Measurements from ENCODE around the gene NR6A1.

GRCh38 chr9:124813501-124814163, 42.5 kb upstream of the NR6A1 start:
- TF ChIP-seq CTCF (IDR thresholded peaks at IDR 0.05; ENCODE audit: insufficient read depth, low read length, poor library complexity, severe bottlenecking) (no peak), EZH2phosphoT487 (conservative IDR thresholded peaks at IDR 0.05; ENCODE audit: low read length) (no peak)
